GM23248 (cell line): ENCODE data around the gene SSBP2. TPM values are rescaled to one million over a fixed set of nuclear protein-coding genes. Genes with fewer than 3 reads are reported as not detected.

ENCODE experiments used
- DNase-seq: peaks from one replicate; pipeline ENCODE4 v3.0.0-alpha.2; 2015
- H2AFZ ChIP-seq: fragments of 200-600 bp; sonication (generic); 2 replicates; pipeline ENCODE4 v1.6.1; 2016; ENCODE audit warnings: antibody characterized with exemption
- H3F3A ChIP-seq: fragments of 200-600 bp; sonication (generic); 2 replicates; pipeline ENCODE4 v1.6.1; 2016; ENCODE audit warnings: mild to moderate bottlenecking, antibody characterized with exemption, mixed run types; ENCODE audit not compliant: insufficient read depth
- H3K27ac ChIP-seq: fragments of 200-600 bp; sonication (generic); 2 replicates; pipeline ENCODE4 v1.5.1; 2016; ENCODE audit warnings: mild to moderate bottlenecking
- H3K27me3 ChIP-seq: fragments of 200-600 bp; sonication (generic); replicated peaks from 2 replicates; pipeline ENCODE4 v1.6.1; 2016; ENCODE audit warnings: mild to moderate bottlenecking; ENCODE audit not compliant: insufficient read depth
- H3K36me3 ChIP-seq: fragments of 200-600 bp; sonication (generic); 2 replicates; pipeline ENCODE4 v1.6.1; 2016; ENCODE audit warnings: low read depth, mild to moderate bottlenecking
- H3K4me1 ChIP-seq: fragments of 200-600 bp; sonication (generic); 2 replicates; pipeline ENCODE4 v1.6.1; 2016; ENCODE audit warnings: mild to moderate bottlenecking; ENCODE audit not compliant: insufficient read depth
- H3K4me2 ChIP-seq: fragments of 200-600 bp; sonication (generic); one replicate; pipeline ENCODE4 v1.6.1; 2016; ENCODE audit warnings: mild to moderate bottlenecking; ENCODE audit not compliant: unreplicated experiment
- H3K4me3 ChIP-seq: fragments of 200-600 bp; sonication (generic); 2 replicates; pipeline ENCODE4 v1.5.1; 2016; ENCODE audit warnings: mild to moderate bottlenecking
- H3K79me2 ChIP-seq: fragments of 200-600 bp; sonication (generic); 2 replicates; pipeline ENCODE4 v1.6.1; 2016; ENCODE audit warnings: mild to moderate bottlenecking; ENCODE audit not compliant: insufficient read depth
- H3K9ac ChIP-seq: fragments of 200-600 bp; sonication (generic); 2 replicates; pipeline ENCODE4 v1.6.1; 2016; ENCODE audit warnings: mild to moderate bottlenecking
- H3K9me2 ChIP-seq: fragments of 200-600 bp; sonication (generic); 2 replicates; pipeline ENCODE4 v1.6.1; 2016; ENCODE audit warnings: mixed run types, mild to moderate bottlenecking, moderate library complexity; ENCODE audit not compliant: insufficient read depth
- H3K9me3 ChIP-seq: fragments of 200-600 bp; sonication (generic); one replicate; pipeline ENCODE4 v1.6.1; 2017; ENCODE audit warnings: low read depth
- H4K20me1 ChIP-seq: fragments of 200-600 bp; sonication (generic); 2 replicates; pipeline ENCODE4 v1.6.0; 2016; ENCODE audit not compliant: insufficient read depth
- EZH2 ChIP-seq: fragments of 200-600 bp; sonication (generic); IDR thresholded peaks from 2 replicates; pipeline ENCODE4 v1.6.1; 2018; ENCODE audit warnings: antibody characterized with exemption, mild to moderate bottlenecking; ENCODE audit not compliant: insufficient read depth, poor library complexity, severe bottlenecking
- EZH2phosphoT487 ChIP-seq: fragments of 200-600 bp; sonication (generic); IDR thresholded peaks from 2 replicates; pipeline ENCODE4 v1.6.1; 2018; ENCODE audit warnings: antibody characterized with exemption, moderate library complexity, mild to moderate bottlenecking, low read depth; ENCODE audit not compliant: insufficient read depth
- WGBS, 2 experiments: methylation state at CpG; one replicate each; pipeline ENCODE4 v1.1.6; 2015 to 2017; ENCODE audit warnings: low lambda C conversion rate in 2 of 2, low coverage in 1 of 2; ENCODE audit errors: missing lambda C conversion rate in 2 of 2; 5-methylcytosine and 5-hydroxymethylcytosine counted together
- in situ Hi-C: fragments of 300-500 bp; cut with MboI; formaldehyde crosslinking; loops from 2 replicates; pipeline ENCODE4 v1.15.0; 2020
- polyA plus RNA-seq: library from polyadenylated mRNA; unstranded; fragments of >200 nt; fragmentation: Nextera tagmentation; extraction: Ambion mirVana; gene quantifications from 2 replicates; pipeline ENCODE4 v1.2.1, GENCODE V29; 2016
- total RNA-seq: library from RNA; depleted of rRNA; stranded (reverse); fragments of >200 nt; shearing (Covaris generic); gene quantifications from 2 replicates; pipeline ENCODE4 v1.2.3, GENCODE V29; 2014

The SSBP2 gene
- total and polyA plus RNA-seq, 2 experiments from 2014 or later = 25.5 to 40.0 TPM

DNA sequence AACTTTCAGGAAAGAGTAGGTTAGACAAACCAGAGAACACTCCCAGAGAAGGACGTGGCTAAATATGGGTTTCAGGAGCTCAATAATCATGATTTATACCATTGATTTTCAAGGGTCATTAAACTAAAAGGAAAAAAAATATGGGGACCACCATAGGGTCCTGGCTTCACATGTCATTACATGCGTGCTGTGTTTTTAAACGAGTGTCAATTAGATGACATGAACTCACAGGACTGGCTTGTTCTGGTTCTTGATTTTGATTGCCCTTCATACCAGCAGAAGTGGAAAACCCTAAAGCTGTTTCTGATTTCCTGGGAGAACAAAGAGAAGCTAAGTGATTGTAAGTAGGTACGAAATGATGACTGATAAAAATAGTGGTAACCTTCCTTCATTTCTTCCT is 362.7 kb downstream of the SSBP2 start:
- no peaks in the 10 kb centered on the region for H3F3A ChIP-seq
- H3K9ac ChIP-seq = no peak overlapping the region
- H3K4me2 ChIP-seq = no peak overlapping the region
- H3K36me3 ChIP-seq = no peaks in the 10 kb centered on the region
- no peaks in the 10 kb centered on the region for H3K4me1 ChIP-seq
- TF ChIP-seq EZH2 (no peak), EZH2phosphoT487 (no peak)
- DNase-seq = no peak
- no peak overlapping the region for H2AFZ ChIP-seq
- no peaks in the 10 kb centered on the region for H3K9me3 ChIP-seq
- no peaks in the 10 kb centered on the region for H3K79me2 ChIP-seq
- H3K27ac ChIP-seq = no peak overlapping the region
- no peaks in the 10 kb centered on the region for H4K20me1 ChIP-seq
- WGBS, 2 experiments = 51 to 53% methylated on average over 4 of the region's 4 CpGs
- no peak overlapping the region for H3K4me3 ChIP-seq
- no peaks in the 10 kb centered on the region for H3K27me3 ChIP-seq
- in situ Hi-C loops = no loop called here
- H3K9me2 ChIP-seq = no peaks in the 10 kb centered on the region

GRCh38 chr5:81383867-81384266 is 367.0 kb downstream of the SSBP2 start:
- in situ Hi-C loops = no loop called here
- no peak overlapping the region for H3K4me2 ChIP-seq
- H3K79me2 ChIP-seq = no peaks in the 10 kb centered on the region
- H3K36me3 ChIP-seq = no peaks in the 10 kb centered on the region
- no peaks in the 10 kb centered on the region for H3K27me3 ChIP-seq
- WGBS, 2 experiments = 73 to 80% methylated on average over 2 of the region's 2 CpGs
- no peaks in the 10 kb centered on the region for H3F3A ChIP-seq
- H3K9ac ChIP-seq = no peak overlapping the region
- no peaks in the 10 kb centered on the region for H3K9me3 ChIP-seq
- H3K27ac ChIP-seq = no peak overlapping the region
- DNase-seq = no peak
- no peak overlapping the region for H2AFZ ChIP-seq
- no peak overlapping the region for H3K4me3 ChIP-seq
- TF ChIP-seq EZH2 = no peak
- TF ChIP-seq EZH2phosphoT487 = no peak
- no peaks in the 10 kb centered on the region for H3K9me2 ChIP-seq
- H3K4me1 ChIP-seq = no peaks in the 10 kb centered on the region
- no peaks in the 10 kb centered on the region for H4K20me1 ChIP-seq

DNA sequence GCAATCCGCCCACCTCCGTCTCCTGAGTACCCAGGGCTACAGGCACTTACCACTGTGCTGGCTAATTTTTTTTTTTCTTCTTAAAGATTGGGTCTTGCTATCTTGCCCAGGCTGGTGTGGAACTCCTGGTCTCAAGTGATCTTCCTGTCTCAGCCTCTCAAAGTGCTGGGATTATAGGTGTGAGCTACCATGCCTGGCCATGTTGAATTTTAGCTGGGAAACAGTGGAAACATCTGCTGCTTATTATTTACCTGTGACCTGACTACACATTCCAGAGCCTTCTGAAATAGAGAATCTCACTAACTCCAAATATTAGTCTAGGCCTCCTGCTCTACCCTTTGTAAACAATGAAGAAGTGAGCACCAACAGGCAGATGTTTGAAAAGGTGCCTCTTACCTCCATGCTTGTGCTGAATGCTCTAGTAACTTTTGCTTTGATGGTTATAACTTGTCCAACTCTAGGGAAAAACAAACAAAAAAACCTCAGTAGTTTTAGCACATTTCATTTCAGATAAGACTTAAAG is 379.5 kb downstream of the SSBP2 start:
- Histone ChIP-seq H3K9ac (no peak overlapping the region), H3K4me3 (no peak overlapping the region), H3K79me2 (no peaks in the 10 kb centered on the region), H3K4me1 (no peaks in the 10 kb centered on the region), H4K20me1 (no peaks in the 10 kb centered on the region), H3K9me3 (no peaks in the 10 kb centered on the region), H3K36me3 (no peaks in the 10 kb centered on the region), H3K9me2 (no peaks in the 10 kb centered on the region), H3F3A (no peaks in the 10 kb centered on the region), H3K27me3 (no peaks in the 10 kb centered on the region), H2AFZ (no peak overlapping the region), H3K27ac (no peak overlapping the region), H3K4me2 (no peak overlapping the region)
- in situ Hi-C loops = no loop called here
- TF ChIP-seq EZH2 (no peak), EZH2phosphoT487 (no peak)
- DNase-seq = no peak
- 94 to 100% methylated on average over 2 of the region's 2 CpGs for WGBS, 2 experiments

DNA sequence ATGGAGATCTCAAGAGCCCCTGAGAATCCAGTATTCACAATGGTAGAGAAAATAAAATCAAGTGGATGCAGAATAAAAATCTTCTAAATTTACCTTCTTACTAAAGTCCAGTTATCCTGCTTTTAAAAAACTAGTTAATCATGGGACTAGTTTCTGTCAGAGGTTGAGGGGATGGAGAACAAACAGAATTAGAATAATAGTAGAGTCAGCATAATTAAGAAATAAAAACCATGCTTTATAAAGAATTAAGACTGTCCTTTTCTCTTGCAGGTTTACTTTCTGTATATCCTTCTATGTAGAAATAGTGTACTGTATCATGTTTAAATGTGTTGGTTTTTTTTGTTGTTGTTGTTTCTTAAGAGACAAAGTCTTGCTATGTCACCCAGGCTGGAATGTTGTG is 380.0 kb downstream of the SSBP2 start:
- Histone ChIP-seq H3K27me3 (no peaks in the 10 kb centered on the region), H4K20me1 (no peaks in the 10 kb centered on the region), H3K9me3 (no peaks in the 10 kb centered on the region), H3K27ac (no peak overlapping the region), H3K4me1 (no peaks in the 10 kb centered on the region), H3F3A (no peaks in the 10 kb centered on the region), H3K79me2 (no peaks in the 10 kb centered on the region), H3K4me3 (no peak overlapping the region), H3K36me3 (no peaks in the 10 kb centered on the region), H3K9ac (no peak overlapping the region), H3K9me2 (no peaks in the 10 kb centered on the region), H2AFZ (no peak overlapping the region), H3K4me2 (no peak overlapping the region)
- in situ Hi-C loops = no loop called here
- DNase-seq = no peak
- TF ChIP-seq EZH2 = no peak
- TF ChIP-seq EZH2phosphoT487 = no peak

- 74 to 79% methylated on average over 5 of the region's 5 CpGs for WGBS, 2 experiments
Observed at GRCh38 chr5:81365541-81365940, 385.4 kb downstream of the SSBP2 start.

More at GRCh38 chr5:81365541-81365940, 385.4 kb downstream of the SSBP2 start:
- no peaks in the 10 kb centered on the region for H3K9me3 ChIP-seq
- in situ Hi-C loops = no loop called here
- H3F3A ChIP-seq = no peaks in the 10 kb centered on the region
- H3K79me2 ChIP-seq = no peaks in the 10 kb centered on the region
- H3K36me3 ChIP-seq = no peaks in the 10 kb centered on the region
- H3K27me3 ChIP-seq = no peaks in the 10 kb centered on the region
- DNase-seq = no peak
- H3K9ac ChIP-seq = no peak overlapping the region
- no peak for TF ChIP-seq EZH2phosphoT487
- TF ChIP-seq EZH2 = no peak
- no peak overlapping the region for H3K27ac ChIP-seq
- no peaks in the 10 kb centered on the region for H4K20me1 ChIP-seq
- H3K4me2 ChIP-seq = no peak overlapping the region
- no peak overlapping the region for H3K4me3 ChIP-seq
- H3K4me1 ChIP-seq = no peaks in the 10 kb centered on the region
- no peak overlapping the region for H2AFZ ChIP-seq
- H3K9me2 ChIP-seq = no peaks in the 10 kb centered on the region
